ENCODE measurements around the gene ZFHX2.

The ZFHX2 gene

DNA sequence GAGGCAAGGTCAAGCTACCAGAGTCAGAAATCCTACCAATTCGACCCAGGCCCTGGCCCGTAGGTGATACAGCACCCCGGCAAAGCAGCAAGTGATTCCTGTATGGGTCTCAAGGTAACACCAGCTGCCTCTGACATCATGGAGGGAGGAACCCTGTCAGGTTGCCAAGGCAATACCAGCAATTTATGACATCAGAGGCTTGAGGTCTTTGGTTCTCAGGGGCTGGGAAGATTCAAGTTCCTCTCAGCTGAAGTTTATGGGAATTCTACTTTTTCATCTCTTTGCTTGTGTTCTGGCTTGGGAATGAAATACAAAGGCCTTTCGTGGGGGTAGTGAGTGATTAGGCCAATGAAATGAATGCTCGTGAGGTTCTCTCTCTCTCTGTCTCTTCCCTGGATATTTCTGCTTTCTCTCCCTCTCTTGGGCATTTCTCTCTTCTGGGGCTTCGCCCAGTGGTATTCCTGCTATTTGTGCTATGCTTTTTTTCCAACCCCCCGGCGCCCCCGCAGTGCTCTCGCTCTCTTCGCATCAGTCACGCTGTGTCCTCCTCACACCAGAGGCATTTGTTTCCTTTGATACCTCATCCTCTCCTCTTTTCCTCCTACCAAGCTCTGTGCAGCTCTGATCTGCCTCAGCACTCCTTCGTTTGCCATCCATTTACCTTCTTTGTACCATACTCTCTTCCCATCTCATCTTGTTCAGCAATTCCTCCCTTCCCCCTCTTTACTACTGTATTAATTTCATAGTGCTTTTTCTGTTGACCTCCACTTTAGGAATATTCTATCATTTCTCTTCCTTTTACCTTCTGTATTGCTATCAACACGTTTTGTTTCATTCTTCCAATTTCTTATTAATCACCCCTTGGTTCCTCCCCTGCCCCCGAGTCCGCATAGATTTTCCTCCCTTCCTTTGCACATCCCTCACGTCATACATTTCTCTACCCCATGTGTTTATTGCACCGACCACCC, 2.9 kb downstream of the ZFHX2 start:
- DNase-seq (ENCODE audit: low read depth): no peak
- TF ChIP-seq, protein P1, sequence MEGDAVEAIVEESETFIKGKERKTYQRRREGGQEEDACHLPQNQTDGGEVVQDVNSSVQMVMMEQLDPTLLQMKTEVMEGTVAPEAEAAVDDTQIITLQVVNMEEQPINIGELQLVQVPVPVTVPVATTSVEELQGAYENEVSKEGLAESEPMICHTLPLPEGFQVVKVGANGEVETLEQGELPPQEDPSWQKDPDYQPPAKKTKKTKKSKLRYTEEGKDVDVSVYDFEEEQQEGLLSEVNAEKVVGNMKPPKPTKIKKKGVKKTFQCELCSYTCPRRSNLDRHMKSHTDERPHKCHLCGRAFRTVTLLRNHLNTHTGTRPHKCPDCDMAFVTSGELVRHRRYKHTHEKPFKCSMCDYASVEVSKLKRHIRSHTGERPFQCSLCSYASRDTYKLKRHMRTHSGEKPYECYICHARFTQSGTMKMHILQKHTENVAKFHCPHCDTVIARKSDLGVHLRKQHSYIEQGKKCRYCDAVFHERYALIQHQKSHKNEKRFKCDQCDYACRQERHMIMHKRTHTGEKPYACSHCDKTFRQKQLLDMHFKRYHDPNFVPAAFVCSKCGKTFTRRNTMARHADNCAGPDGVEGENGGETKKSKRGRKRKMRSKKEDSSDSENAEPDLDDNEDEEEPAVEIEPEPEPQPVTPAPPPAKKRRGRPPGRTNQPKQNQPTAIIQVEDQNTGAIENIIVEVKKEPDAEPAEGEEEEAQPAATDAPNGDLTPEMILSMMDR (IDR thresholded peaks at IDR 0.05; ENCODE audit: low read depth, low read length, missing control alignments): no peak
- no peak overlapping the region for H3K4me3 ChIP-seq (ENCODE audit: low read depth, low read length)

DNA sequence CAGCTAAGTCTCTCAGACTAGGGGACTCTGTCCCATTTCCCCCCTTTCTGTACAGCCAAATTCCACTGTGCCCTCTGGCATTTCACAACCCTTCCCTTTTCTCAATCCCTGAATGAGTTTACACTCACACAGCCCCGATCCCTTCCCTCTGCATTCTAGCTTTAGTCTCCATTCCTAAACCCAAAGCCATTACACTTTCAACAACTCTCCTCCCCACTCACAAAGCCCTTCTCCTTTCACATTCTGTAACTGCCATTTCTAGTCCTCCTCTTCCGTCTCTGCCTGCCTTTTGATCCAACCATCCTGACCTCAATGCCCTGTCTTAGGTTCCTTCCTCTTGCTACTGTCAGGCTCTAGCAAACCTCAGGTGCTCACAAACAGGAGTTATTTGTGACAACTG, 3.6 kb downstream of the ZFHX2 start:
- H3K4me3 ChIP-seq (ENCODE audit: low read depth, low read length): no peak overlapping the region
- TF ChIP-seq, protein P1 (IDR thresholded peaks at IDR 0.05; ENCODE audit: low read depth, low read length, missing control alignments): no peak
- DNase-seq (ENCODE audit: low read depth): no peak

DNA sequence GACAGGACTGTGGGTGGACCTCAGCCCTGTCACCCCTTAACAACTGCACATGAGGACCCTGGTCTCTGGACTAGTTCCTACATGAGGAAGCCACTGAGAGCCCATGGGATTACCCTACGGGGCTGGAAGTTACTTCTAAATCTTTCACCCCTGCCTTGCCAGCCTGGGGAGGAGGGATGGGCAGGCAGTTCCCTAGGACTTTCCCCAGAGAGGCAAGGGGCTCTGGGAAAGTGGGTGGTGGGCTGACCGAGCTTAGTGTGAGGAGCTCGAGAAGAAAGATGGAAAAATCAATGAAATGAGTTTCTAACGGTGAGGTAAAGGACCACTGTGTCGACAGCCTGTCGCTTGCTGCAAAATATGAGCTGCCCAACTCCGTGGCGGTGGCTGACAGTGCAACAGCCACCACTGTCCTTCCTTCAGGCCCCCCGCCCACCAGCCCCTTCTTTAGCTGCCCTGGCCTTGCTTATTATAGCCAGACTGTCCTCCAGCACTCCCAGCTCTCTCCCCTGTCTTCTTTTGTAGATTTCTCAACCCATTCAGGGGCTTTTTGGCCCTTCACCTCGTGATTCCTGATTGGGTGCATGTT, 5.0 kb downstream of the ZFHX2 start:
- H3K4me3 ChIP-seq (ENCODE audit: low read depth, low read length): no peak overlapping the region
- TF ChIP-seq, protein P1 (IDR thresholded peaks at IDR 0.05; ENCODE audit: low read depth, low read length, missing control alignments): no peak
- DNase-seq (ENCODE audit: low read depth): no peak

DNA sequence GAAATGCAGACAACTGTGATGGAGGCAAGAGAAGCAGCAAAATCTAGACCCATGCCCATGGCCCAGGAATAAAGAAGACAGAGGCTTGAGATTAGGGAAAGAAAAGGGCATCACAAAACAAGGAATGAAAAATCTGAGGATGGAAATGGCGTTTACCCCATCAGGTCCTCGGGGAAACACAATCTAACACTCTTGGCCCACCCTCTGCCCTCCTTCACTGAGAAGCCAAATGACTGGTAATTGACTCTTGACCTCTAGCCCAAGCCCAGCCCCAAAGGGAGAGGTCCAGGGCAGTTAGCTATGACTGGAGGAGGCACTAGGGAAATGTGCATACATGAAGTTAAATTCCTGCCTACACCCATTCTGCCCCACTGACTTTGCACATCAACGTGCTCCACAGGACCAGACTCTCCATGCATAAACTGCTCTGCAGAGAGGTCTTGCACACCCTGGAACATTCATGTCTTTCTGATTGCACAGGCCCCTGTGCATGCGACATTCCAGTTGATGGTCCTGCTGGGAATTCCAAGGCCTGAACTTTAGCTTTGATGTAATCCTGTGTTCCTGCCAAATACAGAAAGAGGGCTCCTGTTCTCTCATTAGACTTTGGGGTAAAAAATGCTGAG, 5.7 kb downstream of the ZFHX2 start:
- TF ChIP-seq, protein P1 (IDR thresholded peaks at IDR 0.05; ENCODE audit: low read depth, low read length, missing control alignments): no peak
- no peak for DNase-seq (ENCODE audit: low read depth)
- H3K4me3 ChIP-seq (ENCODE audit: low read depth, low read length): no peak overlapping the region

DNA sequence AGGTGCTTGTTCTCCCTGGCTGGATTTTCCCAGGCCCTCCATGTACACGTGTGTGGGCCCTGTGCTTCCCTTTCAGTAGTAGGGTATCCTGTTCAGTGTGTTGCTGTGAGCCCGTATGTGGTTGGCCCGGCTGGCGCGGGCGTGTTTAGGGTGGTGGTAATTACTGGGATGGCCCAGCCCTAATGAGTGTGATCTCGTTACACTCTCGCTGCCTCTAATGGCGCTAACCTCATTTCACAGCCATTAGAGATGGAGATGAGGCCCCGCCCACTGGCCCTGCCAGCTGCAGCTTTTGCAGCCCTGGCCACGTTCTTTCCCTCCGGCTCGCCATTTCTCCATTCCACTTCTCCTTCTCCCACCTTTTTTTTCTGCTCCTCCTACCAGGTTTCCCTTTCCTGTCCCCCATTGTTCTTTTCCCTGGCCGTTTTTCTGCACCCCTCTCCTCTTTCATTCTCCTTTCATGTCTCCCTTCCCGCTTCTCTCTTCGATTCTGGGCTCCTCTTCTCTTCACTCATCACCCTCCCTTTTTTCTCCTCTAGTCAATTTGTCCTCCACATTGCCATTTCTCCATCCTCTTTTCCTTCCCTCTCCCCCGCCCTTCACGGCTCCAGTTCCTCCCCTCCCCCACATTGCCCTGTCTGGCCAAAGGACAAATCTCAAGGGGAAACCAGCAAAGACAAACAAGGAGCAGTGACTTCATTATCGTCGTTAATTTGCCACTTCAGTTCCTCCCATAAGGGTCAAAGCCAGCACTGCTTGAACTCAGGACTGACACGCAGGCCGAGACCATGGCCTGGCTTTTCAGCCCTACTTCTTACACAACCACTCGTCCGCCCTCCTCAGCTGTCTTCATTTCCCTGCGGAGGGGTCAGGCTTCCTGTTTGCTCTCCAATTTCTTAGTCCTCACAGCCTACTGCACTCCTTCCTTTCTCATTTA, 6.8 kb downstream of the ZFHX2 start:
- H3K4me3 ChIP-seq (ENCODE audit: low read depth, low read length): no peak overlapping the region
- DNase-seq (ENCODE audit: low read depth): no peak
- TF ChIP-seq, protein P1 (IDR thresholded peaks at IDR 0.05; ENCODE audit: low read depth, low read length, missing control alignments): no peak

DNA sequence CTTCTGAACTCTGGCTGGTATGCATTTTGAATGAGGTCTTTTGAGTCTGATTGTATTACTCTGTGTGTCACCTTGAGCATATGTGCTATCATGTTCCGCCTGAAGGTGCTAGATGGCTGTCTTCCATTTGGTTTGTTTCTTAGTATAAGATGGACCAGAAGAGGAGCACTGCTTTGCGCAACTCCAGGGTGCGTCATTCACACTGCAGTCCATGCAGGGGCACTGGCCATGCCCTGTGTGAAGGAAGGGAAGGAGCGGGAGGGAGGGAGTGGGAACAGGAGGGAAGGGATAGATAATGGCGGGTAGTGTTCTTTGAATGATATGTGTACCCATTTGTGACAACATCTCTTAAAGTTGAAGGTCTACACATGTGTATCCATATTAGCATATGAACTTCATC, 8.2 kb downstream of the ZFHX2 start:
- TF ChIP-seq, protein P1 (IDR thresholded peaks at IDR 0.05; ENCODE audit: low read depth, low read length, missing control alignments): no peak
- no peak overlapping the region for H3K4me3 ChIP-seq (ENCODE audit: low read depth, low read length)
- no peak for DNase-seq (ENCODE audit: low read depth)
